Measurements from ENCODE around the gene BLOC1S4.

DNA sequence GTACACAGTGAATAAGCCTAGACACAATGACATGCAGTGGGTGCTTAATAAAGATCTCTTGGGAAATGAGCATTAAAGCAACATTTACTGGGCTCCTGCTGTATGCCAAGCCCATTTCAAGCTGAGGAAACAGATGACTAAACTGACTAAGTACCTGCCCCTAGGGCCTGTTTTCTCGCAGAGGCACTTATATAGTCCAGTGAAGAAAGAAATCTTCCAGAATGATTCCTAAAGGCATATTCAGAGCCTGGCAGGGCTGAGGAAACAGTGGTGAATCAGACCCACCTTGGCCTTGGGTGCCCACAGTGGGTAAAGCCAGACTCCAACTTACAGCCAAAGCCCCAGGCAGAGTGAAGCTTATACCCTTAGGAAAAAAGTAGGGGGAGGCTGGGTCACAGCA lies 44.3 kb upstream of the BLOC1S4 start:
- TF ChIP-seq EP300 (IDR thresholded peaks at IDR 0.05; ENCODE audit: borderline replicate concordance in 1 of 2, low read depth in 1 of 2, low read length in 1 of 2) (no peak), RAD21 (IDR thresholded peaks at IDR 0.05; ENCODE audit: low read length) (no peak), SIN3A (IDR thresholded peaks at IDR 0.05; ENCODE audit: borderline replicate concordance, low read depth, low read length) (no peak), SMC3 (IDR thresholded peaks at IDR 0.05; ENCODE audit: low read depth, low read length) (no peak), YY1 (IDR thresholded peaks at IDR 0.05; ENCODE audit: low read depth) (no peak), EZH2phosphoT487 (IDR thresholded peaks at IDR 0.05; ENCODE audit: borderline replicate concordance, low read depth) (no peak), JUND (IDR thresholded peaks at IDR 0.05) (no peak), TCF12 (IDR thresholded peaks at IDR 0.05) (no peak), GABPA (IDR thresholded peaks at IDR 0.05; ENCODE audit: low read depth) (no peak)
- TF ChIP-seq, protein P1, sequence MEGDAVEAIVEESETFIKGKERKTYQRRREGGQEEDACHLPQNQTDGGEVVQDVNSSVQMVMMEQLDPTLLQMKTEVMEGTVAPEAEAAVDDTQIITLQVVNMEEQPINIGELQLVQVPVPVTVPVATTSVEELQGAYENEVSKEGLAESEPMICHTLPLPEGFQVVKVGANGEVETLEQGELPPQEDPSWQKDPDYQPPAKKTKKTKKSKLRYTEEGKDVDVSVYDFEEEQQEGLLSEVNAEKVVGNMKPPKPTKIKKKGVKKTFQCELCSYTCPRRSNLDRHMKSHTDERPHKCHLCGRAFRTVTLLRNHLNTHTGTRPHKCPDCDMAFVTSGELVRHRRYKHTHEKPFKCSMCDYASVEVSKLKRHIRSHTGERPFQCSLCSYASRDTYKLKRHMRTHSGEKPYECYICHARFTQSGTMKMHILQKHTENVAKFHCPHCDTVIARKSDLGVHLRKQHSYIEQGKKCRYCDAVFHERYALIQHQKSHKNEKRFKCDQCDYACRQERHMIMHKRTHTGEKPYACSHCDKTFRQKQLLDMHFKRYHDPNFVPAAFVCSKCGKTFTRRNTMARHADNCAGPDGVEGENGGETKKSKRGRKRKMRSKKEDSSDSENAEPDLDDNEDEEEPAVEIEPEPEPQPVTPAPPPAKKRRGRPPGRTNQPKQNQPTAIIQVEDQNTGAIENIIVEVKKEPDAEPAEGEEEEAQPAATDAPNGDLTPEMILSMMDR (IDR thresholded peaks at IDR 0.05), result no peak
- TF ChIP-seq, protein P2, sequence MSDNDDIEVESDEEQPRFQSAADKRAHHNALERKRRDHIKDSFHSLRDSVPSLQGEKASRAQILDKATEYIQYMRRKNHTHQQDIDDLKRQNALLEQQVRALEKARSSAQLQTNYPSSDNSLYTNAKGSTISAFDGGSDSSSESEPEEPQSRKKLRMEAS (IDR thresholded peaks at IDR 0.05; ENCODE audit: low read depth), result no peak
